ENCODE measurements around the gene EXOSC6.
A peak's percentile ranks its signal among the peaks of the same experiment; 100 is the strongest.
"Not testable (repeated sequence)": the region's sequence is repeated elsewhere in the genome, so short reads cannot be mapped to it uniquely, and the experiment has no call there.

EXOSC6 gene

GRCh38 chr16:70198666-70199065, 53.1 kb downstream of the EXOSC6 start:
- DNase-seq (ENCODE audit: low spot score), result not testable (repeated sequence)

GRCh38 chr16:70198230-70198629, 53.5 kb downstream of the EXOSC6 start:
- DNase-seq (ENCODE audit: low spot score), result not testable (repeated sequence)

- peak; percentile 28 for DNase-seq (ENCODE audit: low spot score)
Observed at GRCh38 chr16:70197611-70198010, 54.1 kb downstream of the EXOSC6 start.

All from ecto neural progenitor cell (in vitro differentiated cells).